MM.1S (cell line): ENCODE results near the gene GSG1L.

Source experiments
- DNase-seq: peaks from one replicate; pipeline ENCODE4 v3.0.0-alpha.2; 2015
- H2AFZ ChIP-seq: fragments of 300-600 bp; sonication (generic); 2 replicates; pipeline ENCODE4 v1.6.0; 2016; ENCODE audit warnings: antibody characterized with exemption, low read length
- H3F3A ChIP-seq: fragments of 300-600 bp; sonication (generic); 2 replicates; pipeline ENCODE4 v1.6.1; 2016; ENCODE audit warnings: mild to moderate bottlenecking, antibody characterized with exemption, low read length, moderate library complexity, mixed read lengths; ENCODE audit not compliant: insufficient read depth
- H3K27ac ChIP-seq: fragments of 300-600 bp; sonication (generic); 2 replicates; pipeline ENCODE4 v1.5.1; 2016; ENCODE audit warnings: mild to moderate bottlenecking, low read length
- H3K27me3 ChIP-seq: fragments of 300-600 bp; sonication (generic); replicated peaks from 2 replicates; pipeline ENCODE4 v1.6.0; 2016; ENCODE audit warnings: low read length; ENCODE audit not compliant: insufficient read depth
- H3K36me3 ChIP-seq: fragments of 300-600 bp; sonication (generic); replicated peaks from 2 replicates; pipeline ENCODE4 v1.6.1; 2016; ENCODE audit warnings: mild to moderate bottlenecking, low read length, mixed read lengths; ENCODE audit not compliant: insufficient read depth
- H3K4me1 ChIP-seq: fragments of 300-600 bp; sonication (generic); 2 replicates; pipeline ENCODE4 v1.6.1; 2016; ENCODE audit warnings: low read length, mixed read lengths
- H3K4me2 ChIP-seq: fragments of 300-600 bp; sonication (generic); 2 replicates; pipeline ENCODE4 v1.6.0; 2016; ENCODE audit warnings: low read depth, low read length
- H3K4me3 ChIP-seq: fragments of 300-600 bp; sonication (generic); 2 replicates; pipeline ENCODE4 v1.5.1; 2016; ENCODE audit warnings: low read length, mixed read lengths
- H3K79me2 ChIP-seq: fragments of 300-600 bp; sonication (generic); 2 replicates; pipeline ENCODE4 v1.6.1; 2016; ENCODE audit warnings: mixed run types, low read length, mixed read lengths
- H3K9ac ChIP-seq: fragments of 300-600 bp; sonication (generic); 2 replicates; pipeline ENCODE4 v1.6.1; 2016; ENCODE audit warnings: low read length, mixed read lengths
- H3K9me2 ChIP-seq: fragments of 300-600 bp; sonication (generic); replicated peaks from 2 replicates; pipeline ENCODE4 v1.6.1; 2016; ENCODE audit warnings: mild to moderate bottlenecking, low read length, mixed read lengths; ENCODE audit not compliant: insufficient read depth
- H3K9me3 ChIP-seq: fragments of 300-600 bp; sonication (generic); replicated peaks from 2 replicates; pipeline ENCODE4 v1.6.1; 2016; ENCODE audit warnings: mild to moderate bottlenecking, low read length, mixed read lengths; ENCODE audit not compliant: insufficient read depth
- H4K20me1 ChIP-seq: fragments of 300-600 bp; sonication (generic); 2 replicates; pipeline ENCODE4 v1.6.1; 2016; ENCODE audit warnings: mild to moderate bottlenecking, low read length, moderate library complexity, mixed read lengths; ENCODE audit not compliant: insufficient read depth
- CTCF ChIP-seq: fragments of 300-600 bp; sonication (generic); IDR thresholded peaks from 2 replicates; pipeline ENCODE4 v1.5.1; 2016; ENCODE audit warnings: antibody characterized with exemption, low read length, mixed read lengths
- EZH2 ChIP-seq: fragments of 300-600 bp; sonication (generic); optimal IDR thresholded peaks from 2 replicates; pipeline ENCODE3; 2017; ENCODE audit warnings: low read depth, mild to moderate bottlenecking, antibody characterized with exemption, low read length, mixed read lengths
- EZH2phosphoT487 ChIP-seq: fragments of 300-600 bp; sonication (generic); IDR thresholded peaks from 2 replicates; pipeline ENCODE4 v1.6.1; 2018; ENCODE audit warnings: antibody characterized with exemption, low read length

GSG1L gene

GRCh38 chr16:28013392-28013791, 50.1 kb downstream of the GSG1L start:
- no peak overlapping the region for H3K9ac ChIP-seq

GRCh38 chr16:28011971-28012445, 51.5 kb downstream of the GSG1L start:
- no peak for DNase-seq
- H3K9ac ChIP-seq = no peak overlapping the region
- peaks cover 50% of the 10 kb centered on the region for H3K27me3 ChIP-seq
- H3K4me3 ChIP-seq = no peak overlapping the region
- no peak for TF ChIP-seq EZH2
- no peak for TF ChIP-seq EZH2phosphoT487
- TF ChIP-seq CTCF = no peak
- no peak overlapping the region for H2AFZ ChIP-seq
- no peaks in the 10 kb centered on the region for H3F3A ChIP-seq
- no peaks in the 10 kb centered on the region for H3K36me3 ChIP-seq
- H3K4me1 ChIP-seq = no peaks in the 10 kb centered on the region
- H3K27ac ChIP-seq = no peak overlapping the region
- no peaks in the 10 kb centered on the region for H3K9me2 ChIP-seq
- no peak overlapping the region for H3K4me2 ChIP-seq
- no peaks in the 10 kb centered on the region for H3K79me2 ChIP-seq
- H4K20me1 ChIP-seq = no peaks in the 10 kb centered on the region
- H3K9me3 ChIP-seq = no peaks in the 10 kb centered on the region

More at GRCh38 chr16:28013392-28013791, 50.1 kb downstream of the GSG1L start:
- H3K27me3 ChIP-seq = peaks cover 61% of the 10 kb centered on the region
- H3K4me3 ChIP-seq = no peak overlapping the region
- H3K4me2 ChIP-seq = no peak overlapping the region
- H3K9me2 ChIP-seq = no peaks in the 10 kb centered on the region
- no peaks in the 10 kb centered on the region for H3K4me1 ChIP-seq
- H3K9me3 ChIP-seq = no peaks in the 10 kb centered on the region
- no peaks in the 10 kb centered on the region for H3K36me3 ChIP-seq
- H3F3A ChIP-seq = no peaks in the 10 kb centered on the region
- H4K20me1 ChIP-seq = no peaks in the 10 kb centered on the region
- no peak overlapping the region for H3K27ac ChIP-seq
- no peak overlapping the region for H2AFZ ChIP-seq
- DNase-seq = no peak
- no peak for TF ChIP-seq EZH2
- TF ChIP-seq CTCF = no peak
- no peak for TF ChIP-seq EZH2phosphoT487
- H3K79me2 ChIP-seq = no peaks in the 10 kb centered on the region

GRCh38 chr16:28011223-28011622, 52.3 kb downstream of the GSG1L start:
- Histone ChIP-seq H3K9me2 (no peaks in the 10 kb centered on the region), H3K27ac (no peak overlapping the region), H2AFZ (no peak overlapping the region), H3K36me3 (no peaks in the 10 kb centered on the region), H3K9me3 (no peaks in the 10 kb centered on the region), H4K20me1 (no peaks in the 10 kb centered on the region), H3F3A (no peaks in the 10 kb centered on the region), H3K79me2 (no peaks in the 10 kb centered on the region), H3K9ac (no peak overlapping the region), H3K4me2 (no peak overlapping the region), H3K4me3 (no peak overlapping the region), H3K4me1 (no peaks in the 10 kb centered on the region), H3K27me3 (peaks cover 42% of the 10 kb centered on the region)
- DNase-seq = no peak
- no peak for TF ChIP-seq EZH2
- TF ChIP-seq CTCF = no peak
- TF ChIP-seq EZH2phosphoT487 = no peak
